Retina (tissue), 1 donor: ENCODE measurements around the gene RIMBP3C.
"Not testable (repeated sequence)": the region's sequence is repeated elsewhere in the genome, so short reads cannot be mapped to it uniquely, and the experiment has no call there.

Source experiments
- DNase-seq: peaks from one replicate; pipeline ENCODE4 v3.0.0-alpha.2; 2016

The RIMBP3C gene

GRCh38 chr22:21573750-21574494 lies 22.7 kb upstream of the RIMBP3C start:
- DNase-seq, result no peak

- DNase-seq, result no peak
Observed at GRCh38 chr22:21573293-21573734, 22.1 kb upstream of the RIMBP3C start.

GRCh38 chr22:21571679-21572078 lies 20.4 kb upstream of the RIMBP3C start:
- no peak for DNase-seq

GRCh38 chr22:21570398-21570797 lies 19.1 kb upstream of the RIMBP3C start:
- no peak for DNase-seq

- DNase-seq, result no peak
Observed at GRCh38 chr22:21569459-21570170, 18.4 kb upstream of the RIMBP3C start.

- DNase-seq, result not testable (repeated sequence)
Observed at GRCh38 chr22:21569076-21569427, 17.8 kb upstream of the RIMBP3C start.

- DNase-seq, result peak; percentile 28
Observed at GRCh38 chr22:21568347-21569075, 17.2 kb upstream of the RIMBP3C start.

GRCh38 chr22:21567456-21568346 lies 16.4 kb upstream of the RIMBP3C start, which contains the start of gene UBE2L3:
Gene UBE2L3 (plus strand): TSS chr22:21567714. CDS start chr22:21567745, 31 bp downstream.
- peak; percentile 93 for DNase-seq

GRCh38 chr22:21564411-21564810 lies 13.2 kb upstream of the RIMBP3C start:
- DNase-seq, result no peak

GRCh38 chr22:21563912-21564311 lies 12.7 kb upstream of the RIMBP3C start:
- no peak for DNase-seq

- not testable (repeated sequence) for DNase-seq
Observed at GRCh38 chr22:21560657-21561056, 9.4 kb upstream of the RIMBP3C start.

- not testable (repeated sequence) for DNase-seq
Observed at GRCh38 chr22:21559345-21560125, 8.3 kb upstream of the RIMBP3C start.

GRCh38 chr22:21550678-21551047 lies 598 bp downstream of the RIMBP3C start:
- not testable (repeated sequence) for DNase-seq

- not testable (repeated sequence) for DNase-seq
Observed at GRCh38 chr22:21550008-21550677, 1.1 kb downstream of the RIMBP3C start.

- DNase-seq, result not testable (repeated sequence)
Observed at GRCh38 chr22:21549558-21549957, 1.7 kb downstream of the RIMBP3C start.

GRCh38 chr22:21544432-21545322 lies 6.6 kb downstream of the RIMBP3C start:
- not testable (repeated sequence) for DNase-seq

GRCh38 chr22:21539862-21540261 lies 11.4 kb downstream of the RIMBP3C start:
- not testable (repeated sequence) for DNase-seq

- DNase-seq, result not testable (repeated sequence)
Observed at GRCh38 chr22:21532863-21533648, 18.2 kb downstream of the RIMBP3C start.

- DNase-seq, result not testable (repeated sequence)
Observed at GRCh38 chr22:21531525-21531924, 19.7 kb downstream of the RIMBP3C start.
